GM12878 (cell line): Measurements from ENCODE around the gene PHYKPL. TPM values are rescaled to one million over a fixed set of nuclear protein-coding genes. Genes with fewer than 3 reads are reported as not detected.

Experiments
- ATAC-seq: fragments of 200-7000 bp; cut with Tn5 transposase; 3 replicates; pipeline ENCODE4 v1.9.1; 2020; ENCODE audit warnings: mild to moderate bottlenecking, moderate library complexity
- BruUV-seq: library from RNA; stranded (reverse); fragments of 400-500 nt; replicated peaks from 2 replicates; lab custom pipeline; 2021; lab: Mats Ljungman, UMichigan
- CTCF ChIA-PET: fragments of 300-600 bp; sonication (Branson Sonifier 250); formaldehyde crosslinking; extraction: SDS; loops from one replicate; lab custom pipeline; 2021; ENCODE audit warnings: inconsistent platforms; lab: Yijun Ruan, JAX
- POLR2A ChIA-PET: fragments of 350-600 bp; formaldehyde crosslinking; extraction: SDS; loops from one replicate; lab custom pipeline; 2021; ENCODE audit warnings: inconsistent platforms; lab: Charles Lee
- RAD21 ChIA-PET: fragments of 300-600 bp; sonication (Branson Sonifier 250); formaldehyde crosslinking; loops from one replicate; lab custom pipeline; 2023; ENCODE audit warnings: antibody characterized with exemption; ENCODE audit not compliant: unreplicated experiment; lab: Charles Lee
- SMC1A ChIA-PET: fragments of 300-600 bp; sonication (Branson Sonifier 250); formaldehyde crosslinking; loops from one replicate; lab custom pipeline; 2023; ENCODE audit not compliant: unreplicated experiment, uncharacterized antibody; lab: Charles Lee
- DNase-seq: peaks from one replicate; pipeline ENCODE4 v3.0.0-alpha.2; 2011; ENCODE audit warnings: low read depth, low spot score
- FAIRE-seq: peaks from 3 replicates; lab custom pipeline; 2011; peaks lifted over from hg19 to GRCh38; lab: Jason Lieb, UNC
- H2AFZ ChIP-seq: 2 replicates; pipeline ENCODE4 v1.6.0; 2011; ENCODE audit warnings: low read depth, low read length, control low read depth; ENCODE audit not compliant: control insufficient read depth
- H3K27ac ChIP-seq: 2 replicates; pipeline ENCODE4 v1.5.1; 2011; ENCODE audit warnings: control low read depth; ENCODE audit not compliant: control insufficient read depth, insufficient read depth
- H3K27me3 ChIP-seq, 2 experiments: replicated peaks in 1 of 2; 2 replicates each; pipeline versions ENCODE4 v1.6.0 to v1.6.1; 2011; ENCODE audit warnings: low read length in 1 of 2; ENCODE audit not compliant: control insufficient read depth in 2 of 2, insufficient read depth in 2 of 2
- H3K36me3 ChIP-seq, 2 experiments: 2 replicates each; pipeline ENCODE4 v1.5.1; 2011; ENCODE audit warnings: low read length in 1 of 2; ENCODE audit not compliant: control insufficient read depth in 2 of 2, insufficient read depth in 2 of 2
- H3K4me1 ChIP-seq: 2 replicates; pipeline ENCODE4 v1.6.1; 2011; ENCODE audit warnings: mild to moderate bottlenecking, low read length, moderate library complexity, mixed read lengths; ENCODE audit not compliant: control insufficient read depth, insufficient read depth
- H3K4me2 ChIP-seq: 2 replicates; pipeline ENCODE4 v1.6.0; 2011; ENCODE audit warnings: control low read depth; ENCODE audit not compliant: control insufficient read depth, insufficient read depth
- H3K4me3 ChIP-seq: fragments of 200-600 bp; sonication (generic); 2 replicates; pipeline ENCODE4 v1.5.1; 2016
- H3K79me2 ChIP-seq: 2 replicates; pipeline ENCODE4 v1.6.0; 2011; ENCODE audit warnings: low read length; ENCODE audit not compliant: control insufficient read depth, insufficient read depth
- H3K9ac ChIP-seq: 2 replicates; pipeline ENCODE4 v1.8.0; 2011; ENCODE audit warnings: low read length, control low read depth, mixed read lengths; ENCODE audit not compliant: control insufficient read depth, insufficient read depth
- H3K9me3 ChIP-seq: replicated peaks from 3 replicates; pipeline ENCODE4 v1.5.1; 2011; ENCODE audit warnings: mild to moderate bottlenecking, low read length; ENCODE audit not compliant: control insufficient read depth, insufficient read depth
- H4K20me1 ChIP-seq: 2 replicates; pipeline ENCODE4 v1.6.0; 2011; ENCODE audit not compliant: control insufficient read depth, insufficient read depth
- CHD1 ChIP-seq: IDR thresholded peaks from 2 replicates; pipeline ENCODE4 v1.6.1; 2012; ENCODE audit warnings: low read depth, low read length, improper control_type of control experiment
- CTCF ChIP-seq, 3 experiments: IDR thresholded peaks in 2 of 3; conservative IDR thresholded peaks in 1 of 3; 2 replicates each; pipeline ENCODE4 v1.5.1; 2011; ENCODE audit warnings: low read depth in 3 of 3, low read length in 3 of 3, mild to moderate bottlenecking in 3 of 3, control low read depth in 2 of 3, moderate library complexity in 2 of 3, inconsistent platforms in 1 of 3, mixed read lengths in 1 of 3; ENCODE audit not compliant: control insufficient read depth in 2 of 3, insufficient read depth in 1 of 3; ENCODE audit errors: extremely low read depth in 1 of 3
- FOXM1 ChIP-seq: IDR thresholded peaks from 2 replicates; pipeline ENCODE4 v1.6.1; 2012; ENCODE audit warnings: low read depth, mild to moderate bottlenecking, inconsistent platforms, low read length, moderate library complexity
- HDAC2 ChIP-seq: fragments of 200-600 bp; sonication (generic); IDR thresholded peaks from 2 replicates; pipeline ENCODE4 v1.6.1; 2017
- JUND ChIP-seq: IDR thresholded peaks from 2 replicates; pipeline ENCODE4 v1.6.1; 2012; ENCODE audit warnings: low read depth, mild to moderate bottlenecking, low read length, improper control_type of control experiment, moderate library complexity
- PML ChIP-seq: IDR thresholded peaks from 2 replicates; pipeline ENCODE4 v1.6.1; 2012; ENCODE audit warnings: low read length, inconsistent platforms
- RFX5 ChIP-seq: IDR thresholded peaks from 2 replicates; pipeline ENCODE4 v1.6.1; 2011; ENCODE audit warnings: low read depth, low read length, improper control_type of control experiment
- RUNX3 ChIP-seq: IDR thresholded peaks from 2 replicates; pipeline ENCODE4 v1.6.1; 2012; ENCODE audit warnings: low read length, inconsistent platforms
- SMC3 ChIP-seq: IDR thresholded peaks from 2 replicates; pipeline ENCODE4 v1.6.1; 2011; ENCODE audit warnings: low read length, improper control_type of control experiment, borderline replicate concordance
- TCF3 ChIP-seq: IDR thresholded peaks from 2 replicates; pipeline ENCODE4 v1.6.1; 2012; ENCODE audit warnings: low read depth, mild to moderate bottlenecking, low read length, borderline replicate concordance; ENCODE audit not compliant: insufficient read depth
- WGBS: methylation state at CpG from one replicate; pipeline ENCODE4 v1.1.6; 2016; ENCODE audit warnings: low lambda C conversion rate; ENCODE audit not compliant: insufficient replicate concordance, insufficient coverage; ENCODE audit errors: missing lambda C conversion rate; 5-methylcytosine and 5-hydroxymethylcytosine counted together
- in situ Hi-C: fragments of 300-500 bp; cut with MboI; formaldehyde crosslinking; loops from 9 replicates; pipeline ENCODE4 v1.14.3; 2018; ENCODE audit warnings: mixed read lengths
- intact Hi-C: fragments of 100-400 bp; cut with micrococcal nuclease; formaldehyde crosslinking; loops from one replicate; pipeline ENCODE4 v1.14.2; 2022; ENCODE audit not compliant: unreplicated experiment
- polyA plus RNA-seq, 11 experiments: library from polyadenylated mRNA; depleted of rRNA in 4 of 11; unstranded in 6 of 11; stranded (reverse) in 5 of 11; fragments of >200 nt; fragmentation: Nextera tagmentation in 4 of 11; fragmentation: Illumina TruSeq in 1 of 11; extraction: Ambion mirVana in 4 of 11; extraction: Trizol in 1 of 11; gene quantifications; 1 replicate in 1 of 11; 2 replicates in 10 of 11; pipeline versions ENCODE4 v1.2.1 to v1.2.3, GENCODE V29; 2011 to 2016; ENCODE audit warnings: inconsistent platforms in 2 of 11, missing spikeins in 2 of 11, low read depth in 1 of 11
- total RNA-seq, 4 experiments: library from RNA; depleted of rRNA in 3 of 4; stranded (reverse); fragments of >200 nt in 3 of 4; fragmentation: Illumina TruSeq in 1 of 4; extraction: Trizol in 1 of 4; gene quantifications; 2 replicates each; pipeline versions ENCODE4 v1.2.1 to v1.2.3, GENCODE V29; 2013 to 2021

Gene PHYKPL
- total and polyA plus RNA-seq, 10 of the 15 experiments (the other 5 are each of a cell fraction or from before 2014, with no cell fraction given): 4.5 to 53.9 (median 25.6) TPM

DNA sequence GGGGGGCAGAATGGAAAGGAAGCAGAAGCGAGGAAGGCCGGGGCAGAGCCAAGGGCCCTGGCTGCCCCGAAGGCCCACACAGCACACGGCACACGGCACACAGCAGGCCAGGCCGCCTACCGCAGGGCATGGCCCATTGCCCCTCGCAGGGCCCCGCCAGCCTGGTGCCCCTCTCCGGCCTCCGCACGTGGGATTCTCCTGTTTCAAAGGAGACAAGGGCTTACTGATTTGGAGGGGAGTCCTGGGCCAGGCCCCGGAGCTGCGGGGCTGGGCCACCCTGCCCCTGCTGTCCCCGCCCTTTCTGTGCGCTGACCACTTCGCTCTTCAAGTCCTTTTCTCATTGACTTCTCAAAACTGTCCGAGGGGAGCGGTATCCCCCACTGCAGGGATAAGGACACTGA, 7.7 kb upstream of the PHYKPL start:
- FAIRE-seq (no peak), ATAC-seq (no peak)
- H3K79me2 ChIP-seq: no peaks in the 10 kb centered on the region
- H2AFZ ChIP-seq: peak overlapping the region; percentile 37
- no peaks in the 10 kb centered on the region for H3K9me3 ChIP-seq
- intact Hi-C loops: no loop called here
- POLR2A ChIA-PET: interaction anchor here (0.6 kb wide), 1 partner anchor 1249 kb away, joined by 5 read pairs; no protein-coding TSS in a partner anchor
- 40% methylated on average over 19 of the region's 19 CpGs for WGBS
- H3K4me2 ChIP-seq: peak overlapping the region; percentile 59
- no peak for TF ChIP-seq HDAC2
- TF ChIP-seq TCF3: no peak
- no peak for TF ChIP-seq CTCF (IDR thresholded peaks at IDR 0.05 in 2 of 3, conservative IDR thresholded peaks at IDR 0.05 in 1 of 3; ENCODE audit: control insufficient read depth in 2 of 3, extremely low read depth in 1 of 3, insufficient read depth in 1 of 3, low read depth in 3 of 3, low read length in 3 of 3)
- no peak for TF ChIP-seq FOXM1
- no peak for TF ChIP-seq SMC3
- TF ChIP-seq PML: no peak
- TF ChIP-seq JUND: no peak
- TF ChIP-seq RFX5: no peak
- no peak for TF ChIP-seq CHD1
- TF ChIP-seq RUNX3: no peak
- TF ChIP-seq, all 136 proteins: peak for 0
- in situ Hi-C loops: no loop called here
- Histone ChIP-seq H3K36me3 (no peaks in the 10 kb centered on the region), H3K4me1 (peaks cover 47% of the 10 kb centered on the region), H3K27ac (0 out of 2 replicates have a peak overlapping the region, but pooled peaks have one; percentile 61), H3K9ac (no peak overlapping the region), H4K20me1 (no peaks in the 10 kb centered on the region), H3K4me3 (no peak overlapping the region), H3K27me3 (no peaks in the 10 kb centered on the region)
- no TSS peak for BruUV-seq
- CTCF ChIA-PET: no interaction called here
- SMC1A ChIA-PET: no interaction called here
- RAD21 ChIA-PET: no interaction called here
- no peak for DNase-seq
